Transverse colon (tissue), 4 donors: ENCODE results near the gene CCDC142. TPM values are rescaled to one million over a fixed set of nuclear protein-coding genes. Genes with fewer than 3 reads are reported as not detected.

Experiments
- DNase-seq: peaks from one replicate; pipeline ENCODE4 v3.0.0-alpha.2; 2019
- H3K27ac ChIP-seq, 4 donors: fragments of 200-600 bp; sonication (generic); 2 replicates each; pipeline ENCODE4 v1.5.1; 2016 to 2018; ENCODE audit warnings: inconsistent platforms in 4 of 4
- H3K27me3 ChIP-seq: fragments of 200-600 bp; sonication (generic); 2 replicates; pipeline ENCODE4 v1.5.1; 2017; ENCODE audit warnings: inconsistent platforms
- H3K36me3 ChIP-seq, 4 donors: fragments of 200-600 bp; sonication (generic); 2 replicates each; pipeline ENCODE4 v1.5.1; 2017 to 2019; ENCODE audit warnings: inconsistent platforms in 4 of 4
- H3K4me1 ChIP-seq, 4 donors: fragments of 200-600 bp; sonication (generic); 2 replicates each; pipeline ENCODE4 v1.5.1; 2017 to 2020; ENCODE audit warnings: inconsistent platforms in 4 of 4
- H3K4me3 ChIP-seq, 4 donors: fragments of 200-600 bp; sonication (generic); 1 replicate in 1 of 4; 2 replicates in 3 of 4; pipeline versions ENCODE4 v1.5.1 to v1.6.1; 2017 to 2019; ENCODE audit warnings: inconsistent platforms in 4 of 4
- H3K9me3 ChIP-seq, 2 donors: fragments of 200-600 bp; sonication (generic); 2 replicates each; pipeline ENCODE4 v1.5.1; 2017 to 2019; ENCODE audit warnings: inconsistent platforms in 2 of 2
- CTCF ChIP-seq, 5 experiments: fragments of 200-600 bp in 3 of 5; fragments of 450-650 bp in 2 of 5; sonication (generic) in 3 of 5; IDR thresholded peaks; 1 replicate in 2 of 5; 2 replicates in 3 of 5; pipeline ENCODE4 v1.5.1; 2016 to 2017; ENCODE audit warnings: antibody characterized with exemption in 5 of 5, inconsistent platforms in 3 of 5, mild to moderate bottlenecking in 2 of 5, moderate library complexity in 1 of 5
- EP300 ChIP-seq: sonication (generic); formaldehyde crosslinking; IDR thresholded peaks from one replicate; pipeline ENCODE4 v1.6.1; 2017; ENCODE audit warnings: antibody characterized with exemption, low read depth
- POLR2A ChIP-seq: fragments of 450-650 bp; IDR thresholded peaks from one replicate; pipeline ENCODE4 v1.6.1; 2016; ENCODE audit warnings: antibody characterized with exemption, mild to moderate bottlenecking, moderate library complexity
- POLR2AphosphoS5 ChIP-seq, 3 donors: sonication (generic); formaldehyde crosslinking; IDR thresholded peaks; one replicate each; pipeline ENCODE4 v1.6.1; 2016; ENCODE audit warnings: antibody characterized with exemption in 3 of 3
- WGBS, 2 donors: methylation state at CpG; one replicate each; pipeline ENCODE4 v1.1.5; 2018; ENCODE audit warnings: low coverage in 1 of 2; 5-methylcytosine and 5-hydroxymethylcytosine counted together
- in situ Hi-C, 4 donors: fragments of 200-750 bp; cut with MboI; loops; one replicate each; pipeline versions ENCODE4 v1.15.0 to v1.15.1; 2017; ENCODE audit warnings: low sequenced_read_pairs in 3 of 4, low pct_ligation_motif_present in 1 of 4, low pct_unique_long_range_greater_than_20kb in 1 of 4
- intact Hi-C: fragments of 100-400 bp; cut with DNase I; formaldehyde crosslinking; loops from one replicate; pipeline ENCODE4 v1.15.1; 2023; ENCODE audit warnings: low total_unique reads
- total RNA-seq, 4 donors: library from RNA; depleted of rRNA; stranded (reverse); fragments of >200 nt; gene quantifications; one replicate each; pipeline ENCODE4 v1.1.0, GENCODE V29; 2016

The CCDC142 gene
- total RNA-seq, 4 donors from 2014 or later, result 49.7 to 93.1 (median 71.6) TPM

GRCh38 chr2:74511104-74511989, 28.5 kb upstream of the CCDC142 start:
- DNase-seq, result no peak
- in situ Hi-C loops, result no loop called here
- TF ChIP-seq CTCF (IDR thresholded peaks at IDR 0.05) (no peak), EP300 (no peak), POLR2AphosphoS5 (IDR thresholded peaks at IDR 0.05) (no peak), POLR2A (no peak)

GRCh38 chr2:74510272-74510671, 27.5 kb upstream of the CCDC142 start:
- peaks cover 70% of the 10 kb centered on the region for H3K27me3 ChIP-seq
- H3K36me3 ChIP-seq, result no peaks in the 10 kb centered on the region
- peaks cover 16 to 40% (median 35%) of the 10 kb centered on the region in 4 donors for H3K4me1 ChIP-seq
- intact Hi-C loops (no loop called here), in situ Hi-C loops (no loop called here)
- TF ChIP-seq EP300 (no peak), POLR2A (no peak), CTCF (IDR thresholded peaks at IDR 0.05) (no peak), POLR2AphosphoS5 (IDR thresholded peaks at IDR 0.05) (no peak)
- WGBS, 2 donors, result 87 to 95% methylated on average over 4 of the region's 4 CpGs
- DNase-seq, result no peak
- no peak overlapping the region for H3K4me3 ChIP-seq
- no peaks in the 10 kb centered on the region for H3K9me3 ChIP-seq
- no peak overlapping the region for H3K27ac ChIP-seq

More at GRCh38 chr2:74511104-74511989, 28.5 kb upstream of the CCDC142 start:
- no peak overlapping the region for H3K27ac ChIP-seq
- H3K9me3 ChIP-seq, result no peaks in the 10 kb centered on the region
- H3K4me3 ChIP-seq, result no peak overlapping the region
- intact Hi-C loops, result no loop called here
- peaks cover 81% of the 10 kb centered on the region for H3K27me3 ChIP-seq
- H3K36me3 ChIP-seq, result no peaks in the 10 kb centered on the region
- peaks cover 12 to 41% (median 35%) of the 10 kb centered on the region in 4 donors for H3K4me1 ChIP-seq
- WGBS, 2 donors, result 39 to 54% methylated on average over 3 to 11 of the region's 11 CpGs

- Histone ChIP-seq H3K36me3 (no peaks in the 10 kb centered on the region), H3K27me3 (peaks cover 48% of the 10 kb centered on the region), H3K9me3 (no peaks in the 10 kb centered on the region), H3K27ac (peak overlapping the region; percentile 90 to 98 (median 92)), H3K4me3 (peak overlapping the region; percentile 44 to 81 (median 67)), H3K4me1 (peaks cover 12 to 44% (median 36%) of the 10 kb centered on the region in 4 donors)
- DNase-seq, result peak; percentile 55
- 11 to 58% methylated on average over 6 to 38 of the region's 38 CpGs for WGBS, 2 donors
- TF ChIP-seq EP300 (no peak), CTCF (IDR thresholded peaks at IDR 0.05) (no peak), POLR2AphosphoS5 (IDR thresholded peaks at IDR 0.05) (no peak), POLR2A (no peak)
- in situ Hi-C loops, result no loop called here
- intact Hi-C loops, result loop anchor here (2.0 kb wide), 1 partner anchor 23 kb away; no protein-coding TSS in a partner anchor
These were observed 25.2 kb upstream of the CCDC142 start for GRCh38 chr2:74507926-74508520.

- 0 to 2% methylated on average over 2 to 47 of the region's 56 CpGs for WGBS, 2 donors
- H3K9me3 ChIP-seq, result no peaks in the 10 kb centered on the region
- H3K36me3 ChIP-seq, result no peaks in the 10 kb centered on the region
- H3K4me3 ChIP-seq, result peak within 1 kb of the TSS; percentile 44 to 81 (median 67)
- TF ChIP-seq POLR2A (peak; percentile 75), POLR2AphosphoS5 (IDR thresholded peaks at IDR 0.05) (peak; percentile 42 to 82 (median 78)), EP300 (no peak), CTCF (IDR thresholded peaks at IDR 0.05) (peak; percentile 12 to 50 (median 25))
- H3K27ac ChIP-seq, result peak within 1 kb of the TSS; percentile 90 to 98 (median 92)
- peak; percentile 100 for DNase-seq
- peaks cover 12 to 44% (median 36%) of the 10 kb centered on the region in 4 donors for H3K4me1 ChIP-seq
- H3K27me3 ChIP-seq, result peaks cover 41% of the 10 kb centered on the region
- in situ Hi-C loops (no loop called here), intact Hi-C loops (loop anchor here (2.0 kb wide), 1 partner anchor 23 kb away; no protein-coding TSS in a partner anchor)
These were observed 24.5 kb upstream of the CCDC142 start, which contains the start of gene PCGF1 for GRCh38 chr2:74507145-74507925. TSS of gene PCGF1 (minus strand) at chr2:74507695. CDS start at chr2:74507668, 27 bp downstream.
